DOHH2 (cell line): Measurements from ENCODE around the gene SLC9A1.

Experiments
- H3F3A ChIP-seq: fragments of 200-600 bp; sonication (generic), shearing (Covaris generic); 2 replicates; pipeline ENCODE4 v1.6.0; 2016; ENCODE audit warnings: antibody characterized with exemption, mild to moderate bottlenecking; ENCODE audit not compliant: control insufficient read depth, insufficient read depth
- H3K27ac ChIP-seq: fragments of 200-600 bp; sonication (generic); 2 replicates; pipeline ENCODE4 v1.5.1; 2014; ENCODE audit warnings: low read depth, mild to moderate bottlenecking, low read length, moderate library complexity
- H3K27me3 ChIP-seq: fragments of 200-600 bp; sonication (generic); 2 replicates; pipeline ENCODE4 v1.6.1; 2014; ENCODE audit warnings: mild to moderate bottlenecking, low read length, mixed read lengths; ENCODE audit not compliant: control insufficient read depth
- H3K36me3 ChIP-seq: fragments of 200-600 bp; sonication (generic); 2 replicates; pipeline ENCODE4 v1.6.1; 2014; ENCODE audit warnings: mild to moderate bottlenecking, low read length, moderate library complexity, mixed read lengths; ENCODE audit not compliant: control insufficient read depth
- H3K4me1 ChIP-seq: fragments of 200-600 bp; sonication (generic); 2 replicates; pipeline ENCODE4 v1.6.1; 2014; ENCODE audit warnings: mild to moderate bottlenecking, low read length, mixed read lengths; ENCODE audit not compliant: control insufficient read depth
- H3K4me2 ChIP-seq: fragments of 200-600 bp; sonication (generic); 2 replicates; pipeline ENCODE4 v1.6.0; 2014; ENCODE audit warnings: mild to moderate bottlenecking, low read length, moderate library complexity
- H3K4me3 ChIP-seq: fragments of 200-600 bp; sonication (generic); 2 replicates; pipeline ENCODE4 v1.5.1; 2014; ENCODE audit warnings: mild to moderate bottlenecking, low read length, mixed read lengths
- H3K79me2 ChIP-seq: fragments of 200-600 bp; sonication (generic); 2 replicates; pipeline ENCODE4 v1.6.1; 2014; ENCODE audit warnings: mild to moderate bottlenecking, low read length, mixed read lengths; ENCODE audit not compliant: control insufficient read depth
- H3K9me2 ChIP-seq: fragments of 200-600 bp; sonication (generic); replicated peaks from 2 replicates; pipeline ENCODE4 v1.6.1; 2014; ENCODE audit warnings: mild to moderate bottlenecking, low read length, mixed read lengths; ENCODE audit not compliant: control insufficient read depth
- H3K9me3 ChIP-seq: fragments of 200-600 bp; sonication (generic); 2 replicates; pipeline ENCODE4 v1.6.1; 2014; ENCODE audit warnings: antibody characterized with exemption, low read length, mixed read lengths; ENCODE audit not compliant: control insufficient read depth, insufficient read depth
- H4K20me1 ChIP-seq: fragments of 200-600 bp; sonication (generic); 2 replicates; pipeline ENCODE4 v1.6.0; 2014; ENCODE audit warnings: low read depth, mild to moderate bottlenecking, antibody characterized with exemption, low read length, moderate library complexity; ENCODE audit not compliant: control insufficient read depth, insufficient read depth
- EZH2phosphoT487 ChIP-seq: fragments of 200-600 bp; sonication (generic); IDR thresholded peaks from 2 replicates; pipeline ENCODE4 v1.6.1; 2017; ENCODE audit warnings: borderline replicate concordance, mild to moderate bottlenecking, antibody characterized with exemption, low read length, moderate library complexity, mixed read lengths
- TF ChIP-seq, protein P1 (sequence below): fragments of 200-600 bp; sonication (generic); IDR thresholded peaks from one replicate; pipeline ENCODE4 v1.5.1; 2014; ENCODE audit warnings: antibody characterized with exemption, mild to moderate bottlenecking, low read depth, low read length; ENCODE audit not compliant: poor library complexity, severe bottlenecking

SLC9A1 gene

DNA sequence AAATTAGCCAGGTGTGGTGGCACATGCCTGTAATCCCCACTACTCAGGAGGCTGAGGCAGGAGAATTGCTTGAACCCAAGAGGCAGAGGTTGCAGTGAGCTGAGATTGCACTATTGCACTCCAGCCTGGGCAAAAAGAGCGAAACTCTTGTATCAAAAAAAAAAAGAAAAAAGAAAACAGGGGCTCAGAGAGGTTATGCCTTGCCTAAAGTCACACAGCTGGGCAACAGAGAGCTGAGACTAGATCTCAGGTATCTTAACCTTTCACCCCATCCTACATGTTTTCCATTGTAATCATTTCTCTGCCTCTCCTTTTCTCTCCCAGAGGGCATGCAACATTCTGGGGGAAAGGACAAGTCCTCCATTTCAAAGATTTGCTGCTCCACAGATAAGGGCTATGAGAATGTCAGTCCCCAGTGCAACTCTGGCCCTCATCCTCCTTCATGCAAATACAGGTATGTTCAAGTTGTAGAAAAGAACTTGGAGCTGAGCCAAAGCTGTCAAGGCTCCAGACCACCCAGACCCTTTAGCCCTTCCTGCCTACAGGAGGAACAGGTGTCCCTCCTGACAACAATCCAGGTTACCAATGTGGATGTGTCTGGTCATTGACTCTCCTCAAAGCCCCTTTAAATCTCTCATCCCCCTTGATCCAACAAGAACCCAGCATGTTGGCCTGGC, 6.9 kb downstream of the SLC9A1 start:
- Histone ChIP-seq H4K20me1 (0 out of 2 replicates have a peak, but pooled peaks cover 3% of the 10 kb centered on the region), H3K27ac (peak overlapping the region; percentile 62), H3K9me3 (no peaks in the 10 kb centered on the region), H3K9me2 (no peaks in the 10 kb centered on the region), H3K27me3 (no peaks in the 10 kb centered on the region), H3F3A (peaks cover 13% of the 10 kb centered on the region), H3K4me1 (peaks cover 55% of the 10 kb centered on the region), H3K79me2 (peaks cover 83% of the 10 kb centered on the region), H3K4me2 (peak overlapping the region; percentile 68), H3K4me3 (peak overlapping the region; percentile 51), H3K36me3 (no peaks in the 10 kb centered on the region; the same call in 1 of the 2 replicates)
- TF ChIP-seq EZH2phosphoT487: no peak

DNA sequence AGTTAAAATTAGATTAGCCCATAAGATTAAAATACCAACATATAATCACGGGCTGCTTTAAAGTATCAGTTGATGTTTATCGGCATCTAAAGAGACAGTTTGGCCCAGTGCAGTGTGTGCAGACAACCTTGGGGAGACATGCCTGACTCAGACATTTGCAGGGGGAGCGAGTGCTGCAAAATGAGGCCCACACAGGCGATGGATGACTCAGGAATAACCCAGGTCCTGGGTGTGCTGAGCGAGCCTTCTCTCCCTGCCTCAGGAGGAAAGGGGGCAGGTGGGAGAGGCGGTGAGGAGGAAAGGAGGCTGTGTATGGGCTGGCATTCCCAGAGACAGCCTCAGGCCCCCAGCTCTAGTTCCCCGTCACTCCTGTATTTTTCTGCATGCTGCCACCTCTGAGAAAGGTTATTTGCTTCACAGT, 9.0 kb downstream of the SLC9A1 start:
- no peak overlapping the region for H3K4me3 ChIP-seq
- H3K27me3 ChIP-seq: no peaks in the 10 kb centered on the region
- peaks cover 84% of the 10 kb centered on the region for H3K79me2 ChIP-seq
- peaks cover 46% of the 10 kb centered on the region for H3K4me1 ChIP-seq
- TF ChIP-seq, protein P1, sequence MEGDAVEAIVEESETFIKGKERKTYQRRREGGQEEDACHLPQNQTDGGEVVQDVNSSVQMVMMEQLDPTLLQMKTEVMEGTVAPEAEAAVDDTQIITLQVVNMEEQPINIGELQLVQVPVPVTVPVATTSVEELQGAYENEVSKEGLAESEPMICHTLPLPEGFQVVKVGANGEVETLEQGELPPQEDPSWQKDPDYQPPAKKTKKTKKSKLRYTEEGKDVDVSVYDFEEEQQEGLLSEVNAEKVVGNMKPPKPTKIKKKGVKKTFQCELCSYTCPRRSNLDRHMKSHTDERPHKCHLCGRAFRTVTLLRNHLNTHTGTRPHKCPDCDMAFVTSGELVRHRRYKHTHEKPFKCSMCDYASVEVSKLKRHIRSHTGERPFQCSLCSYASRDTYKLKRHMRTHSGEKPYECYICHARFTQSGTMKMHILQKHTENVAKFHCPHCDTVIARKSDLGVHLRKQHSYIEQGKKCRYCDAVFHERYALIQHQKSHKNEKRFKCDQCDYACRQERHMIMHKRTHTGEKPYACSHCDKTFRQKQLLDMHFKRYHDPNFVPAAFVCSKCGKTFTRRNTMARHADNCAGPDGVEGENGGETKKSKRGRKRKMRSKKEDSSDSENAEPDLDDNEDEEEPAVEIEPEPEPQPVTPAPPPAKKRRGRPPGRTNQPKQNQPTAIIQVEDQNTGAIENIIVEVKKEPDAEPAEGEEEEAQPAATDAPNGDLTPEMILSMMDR: no peak
- no peaks in the 10 kb centered on the region for H4K20me1 ChIP-seq
- H3F3A ChIP-seq: peaks cover 13% of the 10 kb centered on the region
- no peaks in the 10 kb centered on the region for H3K9me3 ChIP-seq
- H3K9me2 ChIP-seq: no peaks in the 10 kb centered on the region
- H3K27ac ChIP-seq: no peak overlapping the region
- no peak overlapping the region for H3K4me2 ChIP-seq
- no peaks in the 10 kb centered on the region; the same call in 1 of the 2 replicates for H3K36me3 ChIP-seq

DNA sequence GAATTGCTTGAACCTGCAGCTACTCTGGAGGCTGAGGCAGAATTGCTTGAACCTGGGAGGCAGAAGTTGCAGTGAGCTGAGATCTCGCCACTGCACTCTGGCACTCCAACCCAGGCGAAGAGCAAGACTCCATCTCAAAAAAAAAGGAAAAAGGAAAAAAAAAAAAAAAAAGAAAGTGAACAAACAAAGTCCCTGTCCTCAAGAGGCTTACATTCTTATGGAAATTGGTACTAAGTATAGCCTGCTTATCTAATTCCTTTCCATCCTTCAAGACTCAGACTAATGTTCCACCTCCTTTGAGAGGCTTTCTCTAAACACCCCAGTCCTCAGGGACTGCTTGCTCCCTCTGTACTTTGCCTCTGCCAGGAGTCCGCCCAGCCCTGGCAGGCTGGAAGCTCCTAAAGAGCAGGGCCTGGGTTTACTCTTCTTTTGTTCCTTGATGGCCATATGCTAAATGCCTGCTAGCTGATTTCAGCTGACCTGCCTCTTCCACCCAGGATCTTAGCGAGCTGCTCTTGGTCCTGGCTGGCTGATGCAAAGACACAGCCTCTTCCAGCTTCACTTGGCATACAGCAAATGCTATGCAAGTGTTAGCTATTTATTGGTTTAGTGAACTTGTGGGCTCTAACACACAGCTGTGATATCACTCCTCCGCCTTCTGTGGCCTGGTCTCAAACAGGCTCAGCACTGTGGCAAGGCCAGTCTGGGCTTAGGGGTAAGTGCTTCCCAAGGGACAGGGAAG, 9.8 kb downstream of the SLC9A1 start:
- Histone ChIP-seq H3K36me3 (no peaks in the 10 kb centered on the region; the same call in 1 of the 2 replicates), H3K27me3 (no peaks in the 10 kb centered on the region), H3K4me3 (no peak overlapping the region), H3F3A (peaks cover 11% of the 10 kb centered on the region), H4K20me1 (no peaks in the 10 kb centered on the region), H3K4me2 (no peak overlapping the region), H3K4me1 (peaks cover 39% of the 10 kb centered on the region), H3K79me2 (peaks cover 82% of the 10 kb centered on the region), H3K9me2 (no peaks in the 10 kb centered on the region), H3K27ac (no peak overlapping the region), H3K9me3 (no peaks in the 10 kb centered on the region)
- TF ChIP-seq EZH2phosphoT487: no peak
- TF ChIP-seq, protein P1: no peak
